Ascending aorta (tissue), 2 donors: ENCODE measurements around the gene USF1. TPM values are rescaled to one million over a fixed set of nuclear protein-coding genes. Genes with fewer than 3 reads are reported as not detected.

ENCODE experiments used
- DNase-seq, 2 donors: peaks; one replicate each; pipeline ENCODE4 v3.0.0-alpha.2; 2019; ENCODE audit warnings: low spot score in 2 of 2
- H3K27ac ChIP-seq, 2 donors: fragments of 200-600 bp; sonication (generic); one replicate each; pipeline ENCODE4 v1.5.1; 2016 to 2017; ENCODE audit warnings: mild to moderate bottlenecking in 1 of 2
- H3K27me3 ChIP-seq: fragments of 200-600 bp; sonication (generic); one replicate; pipeline ENCODE4 v1.5.1; 2017
- H3K36me3 ChIP-seq, 2 donors: fragments of 200-600 bp; sonication (generic); one replicate each; pipeline ENCODE4 v1.5.1; 2016
- H3K4me1 ChIP-seq, 2 donors: fragments of 200-600 bp; sonication (generic); one replicate each; pipeline ENCODE4 v1.5.1; 2016 to 2017; ENCODE audit warnings: mild to moderate bottlenecking in 1 of 2
- H3K4me3 ChIP-seq, 2 donors: fragments of 200-600 bp; sonication (generic); one replicate each; pipeline ENCODE4 v1.5.1; 2016 to 2017; ENCODE audit warnings: mild to moderate bottlenecking in 1 of 2
- H3K9me3 ChIP-seq, 2 donors: fragments of 200-600 bp; sonication (generic); one replicate each; pipeline ENCODE4 v1.5.1; 2016
- intact Hi-C: fragments of 100-400 bp; cut with DNase I; formaldehyde crosslinking; loops from one replicate; pipeline ENCODE4 v1.15.1; 2023
- total RNA-seq: library from RNA; depleted of rRNA; stranded (reverse); fragments of >200 nt; gene quantifications from one replicate; pipeline ENCODE4 v1.1.0, GENCODE V29; 2016
- TF ChIP-seq, protein P1 (sequence below), 3 experiments: fragments of 200-600 bp in 2 of 3; fragments of 450-650 bp in 1 of 3; sonication (generic) in 2 of 3; IDR thresholded peaks; one replicate each; pipeline ENCODE4 v1.5.1; 2016 to 2019; ENCODE audit warnings: antibody characterized with exemption in 3 of 3, mild to moderate bottlenecking in 1 of 3, moderate library complexity in 1 of 3

Gene USF1
- total RNA-seq, 1 donor from 2014 or later, result 68.5 TPM

DNA sequence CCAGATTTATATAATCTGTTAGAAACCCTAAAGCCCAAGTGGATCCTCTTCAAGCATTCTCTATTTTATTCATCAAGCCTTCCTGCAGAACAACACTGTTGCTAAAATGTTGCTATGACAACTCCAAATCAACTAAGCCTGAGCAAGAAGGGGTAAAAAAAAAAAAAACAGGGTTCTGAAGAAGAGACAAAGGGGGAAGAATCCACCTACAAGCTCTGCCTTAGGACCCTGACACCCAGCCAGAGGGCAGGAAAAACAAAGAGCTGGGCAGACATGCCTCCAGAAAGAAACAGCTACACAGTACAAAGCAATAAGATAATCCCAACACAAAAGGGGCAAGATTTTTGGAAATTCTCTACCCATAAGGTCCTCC is 1.3 kb downstream of the USF1 start:
- intact Hi-C loops, result loop anchor here (10.0 kb wide), 3 partner anchors 120 to 350 kb away; partner anchors contain the start of genes NDUFS2 and PPOX
- no peaks in the 10 kb centered on the region for H3K27me3 ChIP-seq
- H3K36me3 ChIP-seq, result peaks cover 34% of the 10 kb centered on the region in 2 donors
- H3K9me3 ChIP-seq, result no peaks in the 10 kb centered on the region
- no peak for DNase-seq
- TF ChIP-seq, protein P1, sequence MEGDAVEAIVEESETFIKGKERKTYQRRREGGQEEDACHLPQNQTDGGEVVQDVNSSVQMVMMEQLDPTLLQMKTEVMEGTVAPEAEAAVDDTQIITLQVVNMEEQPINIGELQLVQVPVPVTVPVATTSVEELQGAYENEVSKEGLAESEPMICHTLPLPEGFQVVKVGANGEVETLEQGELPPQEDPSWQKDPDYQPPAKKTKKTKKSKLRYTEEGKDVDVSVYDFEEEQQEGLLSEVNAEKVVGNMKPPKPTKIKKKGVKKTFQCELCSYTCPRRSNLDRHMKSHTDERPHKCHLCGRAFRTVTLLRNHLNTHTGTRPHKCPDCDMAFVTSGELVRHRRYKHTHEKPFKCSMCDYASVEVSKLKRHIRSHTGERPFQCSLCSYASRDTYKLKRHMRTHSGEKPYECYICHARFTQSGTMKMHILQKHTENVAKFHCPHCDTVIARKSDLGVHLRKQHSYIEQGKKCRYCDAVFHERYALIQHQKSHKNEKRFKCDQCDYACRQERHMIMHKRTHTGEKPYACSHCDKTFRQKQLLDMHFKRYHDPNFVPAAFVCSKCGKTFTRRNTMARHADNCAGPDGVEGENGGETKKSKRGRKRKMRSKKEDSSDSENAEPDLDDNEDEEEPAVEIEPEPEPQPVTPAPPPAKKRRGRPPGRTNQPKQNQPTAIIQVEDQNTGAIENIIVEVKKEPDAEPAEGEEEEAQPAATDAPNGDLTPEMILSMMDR (IDR thresholded peaks at IDR 0.05), result no peak
- peak overlapping the region; percentile 93 to 96 for H3K27ac ChIP-seq
- H3K4me3 ChIP-seq, result peak overlapping the region; percentile 63 to 95
- peaks cover 6 to 13% of the 10 kb centered on the region in 2 donors for H3K4me1 ChIP-seq

- Histone ChIP-seq H3K9me3 (no peaks in the 10 kb centered on the region), H3K36me3 (peaks cover 39 to 42% of the 10 kb centered on the region in 2 donors), H3K27me3 (no peaks in the 10 kb centered on the region), H3K27ac (no peak overlapping the region), H3K4me3 (no peak overlapping the region), H3K4me1 (peaks cover 5 to 10% of the 10 kb centered on the region in 2 donors)
- TF ChIP-seq, protein P1 (IDR thresholded peaks at IDR 0.05), result no peak
- no peak for DNase-seq
- intact Hi-C loops, result no loop called here
These were observed 6.2 kb downstream of the USF1 start for GRCh38 chr1:161039546-161039945.

DNA sequence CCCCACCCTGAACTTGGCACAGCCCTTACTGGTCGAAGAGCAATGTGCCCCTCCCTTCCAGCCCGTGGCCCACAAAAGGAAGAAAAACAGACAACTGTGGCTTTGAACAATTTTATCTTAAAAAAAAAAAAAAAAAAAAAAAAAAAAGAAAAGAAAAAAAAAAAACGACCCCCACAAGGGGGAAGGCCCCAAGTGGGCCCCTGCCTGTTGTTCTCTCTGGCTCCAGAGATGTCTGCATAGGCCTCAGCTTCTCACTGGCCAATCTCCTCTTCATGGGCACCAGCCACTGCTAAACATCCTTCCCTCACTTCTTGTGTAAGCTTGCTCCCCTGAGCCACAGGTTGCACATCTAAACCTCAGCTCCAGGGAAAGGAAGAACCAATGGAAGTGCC is 6.6 kb downstream of the USF1 start:
- intact Hi-C loops, result no loop called here
- Histone ChIP-seq H3K4me1 (peaks cover 1 to 6% of the 10 kb centered on the region in 2 donors), H3K27me3 (no peaks in the 10 kb centered on the region), H3K36me3 (peaks cover 39 to 42% of the 10 kb centered on the region in 2 donors), H3K9me3 (no peaks in the 10 kb centered on the region), H3K4me3 (peak overlapping the region; percentile 39 to 56), H3K27ac (no peak overlapping the region)
- DNase-seq, result no peak
- TF ChIP-seq, protein P1 (IDR thresholded peaks at IDR 0.05), result no peak

- Histone ChIP-seq H3K4me3 (peak within 1 kb of the TSS; percentile 39 to 56), H3K9me3 (no peaks in the 10 kb centered on the region), H3K4me1 (peaks cover 0 to under 1% of the 10 kb centered on the region in 2 donors), H3K27me3 (no peaks in the 10 kb centered on the region), H3K36me3 (peaks cover 39 to 42% of the 10 kb centered on the region in 2 donors), H3K27ac (no peak within 1 kb of the TSS)
- intact Hi-C loops, result no loop called here
- TF ChIP-seq, protein P1 (IDR thresholded peaks at IDR 0.05), result no peak
- DNase-seq, result no peak
These were observed 7.1 kb downstream of the USF1 start, which contains the start of gene TSTD1 for GRCh38 chr1:161038523-161039153. Gene TSTD1 (minus strand): TSS chr1:161038964. CDS start chr1:161038889, 75 bp downstream.

DNA sequence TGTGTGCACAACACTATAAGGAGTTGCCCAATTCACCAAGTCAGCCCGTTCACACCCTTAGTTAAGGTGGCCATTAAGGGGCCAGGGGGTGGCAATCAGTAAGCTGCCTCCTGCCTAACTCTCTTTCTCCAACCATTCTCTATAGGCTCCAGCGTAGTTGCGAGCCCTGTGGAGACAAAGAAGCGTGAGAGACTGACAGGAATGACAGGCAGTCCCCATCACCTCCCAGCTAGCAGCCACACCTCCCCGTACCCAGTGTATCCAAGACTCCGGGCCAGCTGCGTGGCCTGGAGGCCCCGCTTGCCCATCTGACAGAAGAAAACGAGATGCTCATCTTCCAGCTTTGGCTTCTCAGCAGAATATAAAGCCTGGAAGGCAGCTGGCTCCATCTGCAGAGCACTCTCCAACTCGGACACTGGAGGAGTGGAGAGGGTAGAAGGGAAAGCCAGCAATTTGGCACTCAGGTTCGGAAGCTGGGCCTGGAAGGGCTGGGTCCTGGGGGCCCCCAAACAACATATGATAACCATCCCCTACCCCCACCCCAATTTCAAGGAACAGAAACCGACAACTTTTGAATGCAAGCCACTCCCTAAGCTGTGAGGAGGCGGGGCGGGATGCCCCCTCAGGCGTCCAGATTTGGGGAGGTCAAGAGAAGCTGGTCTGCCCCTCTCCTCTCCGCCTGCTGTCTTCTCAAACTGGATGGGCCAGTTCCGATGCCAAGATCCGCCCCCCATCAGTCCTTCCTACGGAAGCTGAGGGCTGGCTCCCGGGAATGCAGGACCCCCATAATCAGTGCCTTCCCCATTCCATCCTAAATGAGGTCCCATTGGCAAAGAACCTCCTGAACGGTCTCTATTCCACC is 7.9 kb downstream of the USF1 start:
- Histone ChIP-seq H3K9me3 (no peaks in the 10 kb centered on the region), H3K36me3 (peaks cover 38 to 41% of the 10 kb centered on the region in 2 donors), H3K4me3 (peak overlapping the region; percentile 39 to 56), H3K27me3 (no peaks in the 10 kb centered on the region), H3K27ac (no peak overlapping the region), H3K4me1 (no peaks in the 10 kb centered on the region)
- TF ChIP-seq, protein P1 (IDR thresholded peaks at IDR 0.05), result no peak
- no peak for DNase-seq
- intact Hi-C loops, result no loop called here
